ENCODE results near the gene BEST2. TPM values are rescaled to one million over a fixed set of nuclear protein-coding genes. Genes with fewer than 3 reads are reported as not detected.
"Not testable (repeated sequence)": the region's sequence is repeated elsewhere in the genome, so short reads cannot be mapped to it uniquely, and the experiment has no call there.

Gene BEST2
- total and polyA plus RNA-seq, 2 donors = 0.46 TPM; not detected in 1

GRCh38 chr19:12725612-12726011 lies 26.0 kb upstream of the BEST2 start:
- H3K9me3 ChIP-seq (ENCODE audit: control insufficient read depth in 2 of 2, insufficient read depth in 1 of 2, low read length in 1 of 2); H3K27ac ChIP-seq (ENCODE audit: low read depth in 1 of 2, low read length in 1 of 2); H3K4me3 ChIP-seq (ENCODE audit: low read length in 2 of 2); H3K27me3 ChIP-seq (ENCODE audit: control insufficient read depth in 2 of 2, insufficient read depth in 1 of 2, low read length in 1 of 2); DNase-seq (ENCODE audit: low read depth in 6 of 9, low spot score in 9 of 9): not testable (repeated sequence)
- H3K36me3 ChIP-seq (ENCODE audit: control insufficient read depth in 2 of 2, insufficient read depth in 2 of 2, low read length in 1 of 2) = peaks cover 26 to 30% of the 10 kb centered on the region in 2 donors
- 96% methylated on average over 10 of the region's 10 CpGs for WGBS
- peaks cover 22 to 30% of the 10 kb centered on the region in 2 donors for H3K4me1 ChIP-seq (ENCODE audit: control insufficient read depth in 2 of 2, insufficient read depth in 2 of 2, low read length in 2 of 2)

GRCh38 chr19:12726988-12727316 lies 24.6 kb upstream of the BEST2 start:
- Histone ChIP-seq H3K4me1 (ENCODE audit: control insufficient read depth in 2 of 2, insufficient read depth in 2 of 2, low read length in 2 of 2) (peaks cover 11 to 20% of the 10 kb centered on the region in 2 donors), H3K27ac (ENCODE audit: low read depth in 1 of 2, low read length in 1 of 2) (no peak overlapping the region)
- 97% methylated on average over 2 of the region's 2 CpGs for WGBS

GRCh38 chr19:12727745-12728433 lies 23.7 kb upstream of the BEST2 start:
- peaks cover 39 to 45% of the 10 kb centered on the region in 2 donors for H3K36me3 ChIP-seq (ENCODE audit: control insufficient read depth in 2 of 2, insufficient read depth in 2 of 2, low read length in 1 of 2)
- 98% methylated on average over 9 of the region's 9 CpGs for WGBS
- peaks cover 13 to 25% of the 10 kb centered on the region in 2 donors for H3K4me1 ChIP-seq (ENCODE audit: control insufficient read depth in 2 of 2, insufficient read depth in 2 of 2, low read length in 2 of 2)
- H3K27me3 ChIP-seq (ENCODE audit: control insufficient read depth in 2 of 2, insufficient read depth in 1 of 2, low read length in 1 of 2) = no peaks in the 10 kb centered on the region
- no peak overlapping the region for H3K4me3 ChIP-seq (ENCODE audit: low read length in 2 of 2)
- no peak overlapping the region for H3K27ac ChIP-seq (ENCODE audit: low read depth in 1 of 2, low read length in 1 of 2)
- no peak for DNase-seq (ENCODE audit: low read depth in 6 of 9, low spot score in 9 of 9)
- H3K9me3 ChIP-seq (ENCODE audit: control insufficient read depth in 2 of 2, insufficient read depth in 1 of 2, low read length in 1 of 2) = no peaks in the 10 kb centered on the region

More at GRCh38 chr19:12726988-12727316, 24.6 kb upstream of the BEST2 start:
- no peaks in the 10 kb centered on the region for H3K27me3 ChIP-seq (ENCODE audit: control insufficient read depth in 2 of 2, insufficient read depth in 1 of 2, low read length in 1 of 2)
- no peak for DNase-seq (ENCODE audit: low read depth in 6 of 9, low spot score in 9 of 9)
- H3K4me3 ChIP-seq (ENCODE audit: low read length in 2 of 2) = no peak overlapping the region
- H3K9me3 ChIP-seq (ENCODE audit: control insufficient read depth in 2 of 2, insufficient read depth in 1 of 2, low read length in 1 of 2) = no peaks in the 10 kb centered on the region
- peaks cover 38 to 39% of the 10 kb centered on the region in 2 donors for H3K36me3 ChIP-seq (ENCODE audit: control insufficient read depth in 2 of 2, insufficient read depth in 2 of 2, low read length in 1 of 2)

GRCh38 chr19:12730064-12730463 lies 21.5 kb upstream of the BEST2 start:
- WGBS = 94% methylated on average over 3 of the region's 3 CpGs

DNA sequence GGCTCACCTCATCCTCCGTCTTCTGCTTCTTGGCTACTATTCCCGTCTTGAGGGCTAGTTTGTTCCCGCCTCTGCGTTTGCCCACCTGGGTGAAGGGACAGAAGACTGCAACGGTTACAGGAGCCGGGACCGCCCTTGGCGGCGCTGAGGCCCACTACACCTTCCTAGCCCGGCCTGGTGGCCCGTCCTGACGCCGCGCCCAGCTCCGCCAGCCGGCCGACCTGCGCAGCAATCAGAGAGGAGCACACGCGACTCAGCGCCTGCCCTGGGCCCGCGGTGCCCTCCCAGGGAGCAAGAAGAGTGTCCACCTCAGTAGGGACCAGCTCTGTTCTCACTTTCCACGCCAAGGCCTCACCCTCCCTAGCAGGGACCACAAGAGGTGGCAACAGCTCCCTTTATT lies 20.3 kb upstream of the BEST2 start:
- Histone ChIP-seq H3K9me3 (ENCODE audit: control insufficient read depth in 2 of 2, insufficient read depth in 1 of 2, low read length in 1 of 2) (no peaks in the 10 kb centered on the region), H3K36me3 (ENCODE audit: control insufficient read depth in 2 of 2, insufficient read depth in 2 of 2, low read length in 1 of 2) (peaks cover 39 to 47% of the 10 kb centered on the region in 2 donors), H3K4me3 (ENCODE audit: low read length in 2 of 2) (no peak overlapping the region), H3K27me3 (ENCODE audit: control insufficient read depth in 2 of 2, insufficient read depth in 1 of 2, low read length in 1 of 2) (no peaks in the 10 kb centered on the region), H3K27ac (ENCODE audit: low read depth in 1 of 2, low read length in 1 of 2) (no peak overlapping the region), H3K4me1 (ENCODE audit: control insufficient read depth in 2 of 2, insufficient read depth in 2 of 2, low read length in 2 of 2) (peaks cover 8 to 26% of the 10 kb centered on the region in 2 donors)
- no peak for DNase-seq (ENCODE audit: low read depth in 6 of 9, low spot score in 9 of 9)
- WGBS = 98% methylated on average over 24 of the region's 24 CpGs

More at GRCh38 chr19:12730064-12730463, 21.5 kb upstream of the BEST2 start:
- H3K9me3 ChIP-seq (ENCODE audit: control insufficient read depth in 2 of 2, insufficient read depth in 1 of 2, low read length in 1 of 2) = no peaks in the 10 kb centered on the region
- DNase-seq (ENCODE audit: low read depth in 6 of 9, low spot score in 9 of 9) = no peak
- H3K36me3 ChIP-seq (ENCODE audit: control insufficient read depth in 2 of 2, insufficient read depth in 2 of 2, low read length in 1 of 2) = peaks cover 39 to 47% of the 10 kb centered on the region in 2 donors
- H3K27me3 ChIP-seq (ENCODE audit: control insufficient read depth in 2 of 2, insufficient read depth in 1 of 2, low read length in 1 of 2) = no peaks in the 10 kb centered on the region
- no peak overlapping the region for H3K27ac ChIP-seq (ENCODE audit: low read depth in 1 of 2, low read length in 1 of 2)
- H3K4me3 ChIP-seq (ENCODE audit: low read length in 2 of 2) = no peak overlapping the region
- H3K4me1 ChIP-seq (ENCODE audit: control insufficient read depth in 2 of 2, insufficient read depth in 2 of 2, low read length in 2 of 2) = peaks cover 7 to 20% of the 10 kb centered on the region in 2 donors

DNA sequence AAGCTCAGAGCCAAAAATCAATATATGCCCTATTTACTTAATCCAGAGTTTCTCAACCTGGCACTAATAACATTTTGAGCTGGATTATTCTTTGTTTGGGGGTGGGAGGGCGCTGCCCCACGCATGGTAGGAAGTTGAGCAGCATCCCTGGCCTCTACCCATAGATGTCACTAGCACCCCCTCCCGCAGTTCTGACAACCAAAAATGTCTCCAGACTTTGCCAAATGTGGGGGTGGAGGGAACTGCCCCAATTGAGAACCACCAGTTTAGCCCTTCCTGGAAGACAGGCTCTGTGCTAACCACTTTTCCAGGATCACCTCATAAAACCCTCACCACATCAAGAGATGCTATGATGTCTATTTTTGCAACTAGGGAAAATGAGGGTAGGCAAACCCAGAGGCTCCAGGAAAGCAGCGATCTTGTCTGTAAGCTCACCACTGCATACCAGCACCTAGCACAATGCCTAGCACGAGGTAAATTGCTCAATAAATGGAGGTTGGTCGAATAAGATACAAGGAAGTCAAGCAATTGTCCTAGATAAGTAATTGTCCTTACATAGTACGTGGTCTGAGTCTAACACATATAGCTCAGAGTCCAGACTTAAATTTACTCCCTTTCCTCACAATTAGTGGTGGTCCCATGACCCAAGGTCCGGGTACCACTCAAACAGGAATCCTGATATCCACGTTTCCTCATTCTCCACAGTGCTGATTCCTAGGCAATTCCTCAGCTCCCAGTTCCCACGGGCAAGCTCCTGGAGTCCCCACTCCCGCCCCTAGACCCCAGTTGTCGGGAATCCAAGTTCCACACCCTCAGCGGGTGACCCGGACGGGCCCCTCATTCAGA lies 18.0 kb upstream of the BEST2 start:
- H3K4me3 ChIP-seq (ENCODE audit: low read length in 2 of 2) = peak overlapping the region; percentile 88 to 94
- under 1% methylated on average over 15 of the region's 15 CpGs for WGBS
- H3K4me1 ChIP-seq (ENCODE audit: control insufficient read depth in 2 of 2, insufficient read depth in 2 of 2, low read length in 2 of 2) = peaks cover 18 to 42% of the 10 kb centered on the region in 2 donors
- peaks cover 33 to 42% of the 10 kb centered on the region in 2 donors for H3K36me3 ChIP-seq (ENCODE audit: control insufficient read depth in 2 of 2, insufficient read depth in 2 of 2, low read length in 1 of 2)
- peak overlapping the region; percentile 78 to 91 for H3K27ac ChIP-seq (ENCODE audit: low read depth in 1 of 2, low read length in 1 of 2)
- DNase-seq (ENCODE audit: low read depth in 6 of 9, low spot score in 9 of 9) = peak in 4 of 9 donors; percentile 38 to 76 (median 49)
- H3K9me3 ChIP-seq (ENCODE audit: control insufficient read depth in 2 of 2, insufficient read depth in 1 of 2, low read length in 1 of 2) = no peaks in the 10 kb centered on the region
- no peaks in the 10 kb centered on the region for H3K27me3 ChIP-seq (ENCODE audit: control insufficient read depth in 2 of 2, insufficient read depth in 1 of 2, low read length in 1 of 2)

GRCh38 chr19:12736995-12737834 lies 14.4 kb upstream of the BEST2 start, which contains the start of gene GET3:
Gene GET3 (plus strand): TSS chr19:12737497. CDS start chr19:12737506, 9 bp downstream.
- WGBS = under 1% methylated on average over 29 of the region's 29 CpGs
- peak within 1 kb of the TSS; percentile 74 to 90 for H3K4me3 ChIP-seq (ENCODE audit: low read length in 2 of 2)
- H3K36me3 ChIP-seq (ENCODE audit: control insufficient read depth in 2 of 2, insufficient read depth in 2 of 2, low read length in 1 of 2) = peaks cover 17 to 26% of the 10 kb centered on the region in 2 donors
- H3K27me3 ChIP-seq (ENCODE audit: control insufficient read depth in 2 of 2, insufficient read depth in 1 of 2, low read length in 1 of 2) = no peaks in the 10 kb centered on the region
- peak within 1 kb of the TSS; percentile 62 to 84 for H3K27ac ChIP-seq (ENCODE audit: low read depth in 1 of 2, low read length in 1 of 2)
- peak; percentile 74 to 95 (median 86) for DNase-seq (ENCODE audit: low read depth in 6 of 9, low spot score in 9 of 9)
- no peaks in the 10 kb centered on the region for H3K9me3 ChIP-seq (ENCODE audit: control insufficient read depth in 2 of 2, insufficient read depth in 1 of 2, low read length in 1 of 2)
- peaks cover 18 to 42% of the 10 kb centered on the region in 2 donors for H3K4me1 ChIP-seq (ENCODE audit: control insufficient read depth in 2 of 2, insufficient read depth in 2 of 2, low read length in 2 of 2)

DNA sequence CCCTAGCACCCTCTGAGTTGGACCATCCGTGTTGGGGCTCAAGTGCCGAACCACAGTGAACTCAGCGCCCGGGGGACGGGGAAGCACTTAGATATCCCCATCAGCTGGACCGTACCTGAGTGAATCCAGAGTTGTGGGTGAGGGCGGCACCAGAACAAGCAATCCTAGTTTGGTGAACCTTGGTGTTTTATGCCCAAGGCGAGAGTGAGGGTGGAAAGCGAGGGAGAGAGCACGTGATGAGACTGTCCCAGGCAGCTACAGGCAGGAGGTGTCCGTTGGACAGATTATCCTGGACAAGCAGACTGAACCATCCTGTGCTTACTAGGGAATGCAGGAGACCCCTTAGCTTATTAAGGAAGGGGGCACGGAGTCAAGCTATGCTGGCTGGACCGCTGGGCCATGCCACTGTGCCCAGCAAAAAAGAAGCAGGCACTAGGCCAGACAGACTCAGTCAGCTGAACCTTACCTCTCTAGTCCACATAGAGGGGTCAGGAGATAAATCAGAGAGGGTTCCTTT lies 13.7 kb upstream of the BEST2 start:
- Histone ChIP-seq H3K4me3 (ENCODE audit: low read length in 2 of 2) (peak overlapping the region; percentile 74 to 90), H3K36me3 (ENCODE audit: control insufficient read depth in 2 of 2, insufficient read depth in 2 of 2, low read length in 1 of 2) (peaks cover 20 to 24% of the 10 kb centered on the region in 2 donors), H3K9me3 (ENCODE audit: control insufficient read depth in 2 of 2, insufficient read depth in 1 of 2, low read length in 1 of 2) (no peaks in the 10 kb centered on the region), H3K27me3 (ENCODE audit: control insufficient read depth in 2 of 2, insufficient read depth in 1 of 2, low read length in 1 of 2) (no peaks in the 10 kb centered on the region), H3K4me1 (ENCODE audit: control insufficient read depth in 2 of 2, insufficient read depth in 2 of 2, low read length in 2 of 2) (peaks cover 16 to 35% of the 10 kb centered on the region in 2 donors), H3K27ac (ENCODE audit: low read depth in 1 of 2, low read length in 1 of 2) (no peak overlapping the region)
- WGBS = 12% methylated on average over 13 of the region's 13 CpGs
- no peak for DNase-seq (ENCODE audit: low read depth in 6 of 9, low spot score in 9 of 9)
